GM23338 (cell line): Measurements from ENCODE around the gene CAPN7. TPM values are rescaled to one million over a fixed set of nuclear protein-coding genes. Genes with fewer than 3 reads are reported as not detected.

Experiments
- ATAC-seq: fragments of 200-7000 bp; cut with Tn5 transposase; 3 replicates; pipeline ENCODE4 v1.9.1; 2020
- DNase-seq: peaks from one replicate; pipeline ENCODE4 v3.0.0-alpha.2; 2015; ENCODE audit warnings: low spot score
- H2AFZ ChIP-seq: fragments of 200-600 bp; sonication (generic); 2 replicates; pipeline ENCODE4 v1.8.0; 2016; ENCODE audit warnings: antibody characterized with exemption, mild to moderate bottlenecking, moderate library complexity
- H3F3A ChIP-seq: fragments of 200-600 bp; sonication (generic); replicated peaks from 2 replicates; pipeline ENCODE4 v1.8.0; 2017; ENCODE audit warnings: antibody characterized with exemption, mixed run types, low read depth
- H3K27ac ChIP-seq: fragments of 200-600 bp; sonication (generic); 2 replicates; pipeline ENCODE4 v1.6.1; 2016; ENCODE audit warnings: low read depth
- H3K27me3 ChIP-seq: fragments of 200-600 bp; sonication (generic); 2 replicates; pipeline ENCODE4 v1.8.0; 2016; ENCODE audit warnings: mild to moderate bottlenecking, mixed run types, moderate library complexity; ENCODE audit not compliant: insufficient read depth
- H3K36me3 ChIP-seq: fragments of 200-600 bp; sonication (generic); 2 replicates; pipeline ENCODE4 v1.8.0; 2016; ENCODE audit warnings: mild to moderate bottlenecking; ENCODE audit not compliant: insufficient read depth
- H3K4me1 ChIP-seq: fragments of 200-600 bp; sonication (generic); 2 replicates; pipeline ENCODE4 v1.8.0; 2016; ENCODE audit warnings: mild to moderate bottlenecking, moderate library complexity; ENCODE audit not compliant: insufficient read depth
- H3K4me2 ChIP-seq: fragments of 200-600 bp; sonication (generic); 2 replicates; pipeline ENCODE4 v1.7.1; 2017; ENCODE audit warnings: mixed run types
- H3K4me3 ChIP-seq: fragments of 200-600 bp; sonication (generic); 2 replicates; pipeline ENCODE4 v1.6.1; 2016; ENCODE audit warnings: mixed run types
- H3K79me2 ChIP-seq: fragments of 200-600 bp; sonication (generic); replicated peaks from 2 replicates; pipeline ENCODE4 v1.8.0; 2017; ENCODE audit warnings: mild to moderate bottlenecking; ENCODE audit not compliant: insufficient read depth
- H3K9me2 ChIP-seq: fragments of 200-600 bp; sonication (generic); 2 replicates; pipeline ENCODE4 v1.8.0; 2017; ENCODE audit not compliant: insufficient read depth
- H4K20me1 ChIP-seq: fragments of 200-600 bp; sonication (generic); replicated peaks from 2 replicates; pipeline ENCODE4 v1.8.0; 2017; ENCODE audit warnings: mild to moderate bottlenecking; ENCODE audit not compliant: insufficient read depth
- H3K27ac Mint-ChIP-seq: 2 replicates; pipeline ENCODE4 v1.8.0; 2020; ENCODE audit warnings: inconsistent platforms, mild to moderate bottlenecking, moderate library complexity, mixed read lengths
- H3K27me3 Mint-ChIP-seq: 3 replicates; pipeline ENCODE4 v1.8.0; 2022; ENCODE audit warnings: low read depth, mild to moderate bottlenecking, moderate library complexity, mixed read lengths, inconsistent platforms; ENCODE audit not compliant: insufficient read depth, poor library complexity
- H3K36me3 Mint-ChIP-seq: 3 replicates; pipeline ENCODE4 v1.8.0; 2021; ENCODE audit warnings: low read depth, mild to moderate bottlenecking, inconsistent platforms, moderate library complexity, mixed read lengths
- H3K4me1 Mint-ChIP-seq: 3 replicates; pipeline ENCODE4 v1.8.0; 2020; ENCODE audit warnings: mild to moderate bottlenecking, inconsistent platforms, mixed read lengths
- H3K4me3 Mint-ChIP-seq: 3 replicates; pipeline ENCODE4 v1.8.0; 2021; ENCODE audit warnings: moderate library complexity, mild to moderate bottlenecking, inconsistent platforms, mixed read lengths
- H3K9me3 Mint-ChIP-seq: 3 replicates; pipeline ENCODE4 v1.8.0; 2020; ENCODE audit warnings: moderate library complexity, mild to moderate bottlenecking, inconsistent platforms, mixed read lengths
- CREB1 ChIP-seq: fragments of 250-450 bp; sonication (Bioruptor Pico); IDR thresholded peaks from 2 replicates; pipeline ENCODE4 v1.5.0; 2020; ENCODE audit warnings: low read depth, mild to moderate bottlenecking, moderate library complexity
- EZH2 ChIP-seq: fragments of 200-600 bp; sonication (generic); IDR thresholded peaks from one replicate; pipeline ENCODE4 v1.8.0; 2017; ENCODE audit warnings: antibody characterized with exemption, mild to moderate bottlenecking, low read depth; ENCODE audit not compliant: unreplicated experiment
- EZH2phosphoT487 ChIP-seq: fragments of 200-600 bp; sonication (generic); IDR thresholded peaks from one replicate; pipeline ENCODE4 v1.8.1; 2018; ENCODE audit warnings: antibody characterized with exemption; ENCODE audit not compliant: unreplicated experiment
- JUNB ChIP-seq: IDR thresholded peaks from one replicate; pipeline ENCODE4 v1.6.1; 2016; ENCODE audit warnings: antibody characterized with exemption; ENCODE audit not compliant: unreplicated experiment
- NANOG ChIP-seq: IDR thresholded peaks from 2 replicates; pipeline ENCODE4 v1.6.1; 2016; ENCODE audit warnings: antibody characterized with exemption, borderline replicate concordance
- POLR2AphosphoS5 ChIP-seq: IDR thresholded peaks from 2 replicates; pipeline ENCODE4 v1.6.1; 2016; ENCODE audit warnings: antibody characterized with exemption, low read depth
- STAT1 ChIP-seq: IDR thresholded peaks from one replicate; pipeline ENCODE4 v1.6.1; 2016; ENCODE audit warnings: antibody characterized with exemption; ENCODE audit not compliant: unreplicated experiment
- polyA plus RNA-seq: library from polyadenylated mRNA; unstranded; fragments of >200 nt; fragmentation: Nextera tagmentation; extraction: Ambion mirVana; gene quantifications from 2 replicates; pipeline ENCODE4 v1.2.1, GENCODE V29; 2016
- total RNA-seq: library from RNA; depleted of rRNA; stranded (reverse); fragments of >200 nt; shearing (Covaris generic); gene quantifications from 2 replicates; pipeline ENCODE4 v1.2.3, GENCODE V29; 2014
- TF ChIP-seq, protein P1 (sequence below): IDR thresholded peaks from one replicate; pipeline ENCODE4 v1.6.1; 2018; ENCODE audit warnings: antibody characterized with exemption; ENCODE audit not compliant: unreplicated experiment
- TF ChIP-seq, protein P2 (sequence below): fragments of 250-450 bp; sonication (Bioruptor Pico); IDR thresholded peaks from 2 replicates; pipeline ENCODE4 v1.5.0; 2020; ENCODE audit warnings: mild to moderate bottlenecking, moderate library complexity

CAPN7 gene
- total and polyA plus RNA-seq, 2 experiments from 2014 or later: 9.9 to 18.1 TPM

DNA sequence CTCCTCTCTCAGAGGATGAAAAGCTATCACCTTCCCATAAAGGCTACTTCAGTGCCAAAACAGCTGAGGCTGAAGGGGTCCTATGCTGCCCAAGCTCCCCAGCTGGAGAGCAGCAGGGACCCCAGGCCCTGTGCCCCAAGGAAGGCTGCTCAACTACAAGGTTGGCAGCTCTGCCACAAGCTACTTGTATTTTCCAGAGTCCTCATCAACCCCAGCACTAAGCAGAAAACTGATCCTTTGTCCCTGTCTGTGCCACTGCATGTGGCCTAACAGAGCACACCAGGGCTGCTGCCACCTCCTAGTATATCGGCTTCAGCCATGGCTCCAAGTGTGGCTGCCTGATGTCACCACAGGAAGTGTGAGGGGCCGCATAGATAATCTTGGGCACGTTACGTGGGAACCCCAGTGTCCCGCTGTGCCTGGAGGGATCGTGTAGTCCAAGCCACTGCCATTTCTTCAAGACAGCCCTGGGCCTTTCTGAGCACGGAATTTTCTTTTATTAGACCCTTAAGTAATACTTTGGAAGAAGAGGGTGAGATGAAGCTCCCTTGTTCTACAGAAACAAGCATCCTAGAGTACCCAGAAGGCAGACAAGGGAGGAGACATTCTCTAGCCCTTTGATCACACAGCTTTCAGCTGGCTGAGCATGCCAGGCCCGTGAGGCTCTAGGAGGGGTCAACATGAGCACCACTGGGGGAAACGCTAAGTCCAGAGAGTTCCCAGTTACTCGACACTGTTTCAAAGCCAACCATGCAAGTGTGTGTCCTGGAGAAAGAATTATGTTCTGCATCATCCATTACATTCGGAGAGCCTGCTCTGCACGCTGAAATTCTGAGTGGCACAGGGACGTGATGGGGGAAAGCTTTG is 60.7 kb downstream of the CAPN7 start (continued):
- TF ChIP-seq STAT1: no peak
- no peak for TF ChIP-seq NANOG
- TF ChIP-seq EZH2: no peak
- no peak for TF ChIP-seq CREB1 (CRISPR knock-in tag)
- TF ChIP-seq POLR2AphosphoS5: no peak
- no peak for TF ChIP-seq EZH2phosphoT487
- TF ChIP-seq, protein P1, sequence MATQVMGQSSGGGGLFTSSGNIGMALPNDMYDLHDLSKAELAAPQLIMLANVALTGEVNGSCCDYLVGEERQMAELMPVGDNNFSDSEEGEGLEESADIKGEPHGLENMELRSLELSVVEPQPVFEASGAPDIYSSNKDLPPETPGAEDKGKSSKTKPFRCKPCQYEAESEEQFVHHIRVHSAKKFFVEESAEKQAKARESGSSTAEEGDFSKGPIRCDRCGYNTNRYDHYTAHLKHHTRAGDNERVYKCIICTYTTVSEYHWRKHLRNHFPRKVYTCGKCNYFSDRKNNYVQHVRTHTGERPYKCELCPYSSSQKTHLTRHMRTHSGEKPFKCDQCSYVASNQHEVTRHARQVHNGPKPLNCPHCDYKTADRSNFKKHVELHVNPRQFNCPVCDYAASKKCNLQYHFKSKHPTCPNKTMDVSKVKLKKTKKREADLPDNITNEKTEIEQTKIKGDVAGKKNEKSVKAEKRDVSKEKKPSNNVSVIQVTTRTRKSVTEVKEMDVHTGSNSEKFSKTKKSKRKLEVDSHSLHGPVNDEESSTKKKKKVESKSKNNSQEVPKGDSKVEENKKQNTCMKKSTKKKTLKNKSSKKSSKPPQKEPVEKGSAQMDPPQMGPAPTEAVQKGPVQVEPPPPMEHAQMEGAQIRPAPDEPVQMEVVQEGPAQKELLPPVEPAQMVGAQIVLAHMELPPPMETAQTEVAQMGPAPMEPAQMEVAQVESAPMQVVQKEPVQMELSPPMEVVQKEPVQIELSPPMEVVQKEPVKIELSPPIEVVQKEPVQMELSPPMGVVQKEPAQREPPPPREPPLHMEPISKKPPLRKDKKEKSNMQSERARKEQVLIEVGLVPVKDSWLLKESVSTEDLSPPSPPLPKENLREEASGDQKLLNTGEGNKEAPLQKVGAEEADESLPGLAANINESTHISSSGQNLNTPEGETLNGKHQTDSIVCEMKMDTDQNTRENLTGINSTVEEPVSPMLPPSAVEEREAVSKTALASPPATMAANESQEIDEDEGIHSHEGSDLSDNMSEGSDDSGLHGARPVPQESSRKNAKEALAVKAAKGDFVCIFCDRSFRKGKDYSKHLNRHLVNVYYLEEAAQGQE: no peak
- TF ChIP-seq JUNB: no peak

DNA sequence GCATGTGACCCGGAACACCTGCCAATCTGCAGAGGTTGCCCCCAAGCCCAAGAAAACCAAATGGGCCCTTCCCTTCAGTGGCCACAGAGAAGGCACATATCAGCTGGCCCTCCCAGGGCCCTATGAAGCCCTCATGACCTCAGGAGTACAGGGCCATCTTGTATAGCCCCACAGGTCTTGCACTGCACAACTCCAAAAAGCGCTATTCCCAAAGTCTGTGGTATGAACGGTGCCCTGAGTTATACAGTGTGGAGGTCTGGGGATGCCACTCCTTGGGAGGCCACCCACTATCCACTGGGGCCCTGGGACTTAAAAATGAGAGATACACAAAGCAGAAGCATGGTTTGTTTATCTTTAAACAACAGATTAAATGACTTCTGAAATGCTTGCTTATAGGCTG is 61.5 kb downstream of the CAPN7 start:
- ATAC-seq: no peak
- no peaks in the 10 kb centered on the region for H4K20me1 ChIP-seq
- H3K9me3 Mint-ChIP-seq: no peaks in the 10 kb centered on the region
- H3K4me1 Mint-ChIP-seq: no peaks in the 10 kb centered on the region
- no peak overlapping the region for H3K4me2 ChIP-seq
- H3K27ac ChIP-seq: no peak overlapping the region
- no peak overlapping the region for H3K4me3 Mint-ChIP-seq
- H3K79me2 ChIP-seq: no peaks in the 10 kb centered on the region; the same call in 1 of the 2 replicates
- peaks cover 3% of the 10 kb centered on the region for H3K27me3 Mint-ChIP-seq
- no peak for DNase-seq
- no peaks in the 10 kb centered on the region for H3F3A ChIP-seq
- H3K27me3 ChIP-seq: no peaks in the 10 kb centered on the region
- H3K36me3 ChIP-seq: no peaks in the 10 kb centered on the region
- TF ChIP-seq, protein P2, sequence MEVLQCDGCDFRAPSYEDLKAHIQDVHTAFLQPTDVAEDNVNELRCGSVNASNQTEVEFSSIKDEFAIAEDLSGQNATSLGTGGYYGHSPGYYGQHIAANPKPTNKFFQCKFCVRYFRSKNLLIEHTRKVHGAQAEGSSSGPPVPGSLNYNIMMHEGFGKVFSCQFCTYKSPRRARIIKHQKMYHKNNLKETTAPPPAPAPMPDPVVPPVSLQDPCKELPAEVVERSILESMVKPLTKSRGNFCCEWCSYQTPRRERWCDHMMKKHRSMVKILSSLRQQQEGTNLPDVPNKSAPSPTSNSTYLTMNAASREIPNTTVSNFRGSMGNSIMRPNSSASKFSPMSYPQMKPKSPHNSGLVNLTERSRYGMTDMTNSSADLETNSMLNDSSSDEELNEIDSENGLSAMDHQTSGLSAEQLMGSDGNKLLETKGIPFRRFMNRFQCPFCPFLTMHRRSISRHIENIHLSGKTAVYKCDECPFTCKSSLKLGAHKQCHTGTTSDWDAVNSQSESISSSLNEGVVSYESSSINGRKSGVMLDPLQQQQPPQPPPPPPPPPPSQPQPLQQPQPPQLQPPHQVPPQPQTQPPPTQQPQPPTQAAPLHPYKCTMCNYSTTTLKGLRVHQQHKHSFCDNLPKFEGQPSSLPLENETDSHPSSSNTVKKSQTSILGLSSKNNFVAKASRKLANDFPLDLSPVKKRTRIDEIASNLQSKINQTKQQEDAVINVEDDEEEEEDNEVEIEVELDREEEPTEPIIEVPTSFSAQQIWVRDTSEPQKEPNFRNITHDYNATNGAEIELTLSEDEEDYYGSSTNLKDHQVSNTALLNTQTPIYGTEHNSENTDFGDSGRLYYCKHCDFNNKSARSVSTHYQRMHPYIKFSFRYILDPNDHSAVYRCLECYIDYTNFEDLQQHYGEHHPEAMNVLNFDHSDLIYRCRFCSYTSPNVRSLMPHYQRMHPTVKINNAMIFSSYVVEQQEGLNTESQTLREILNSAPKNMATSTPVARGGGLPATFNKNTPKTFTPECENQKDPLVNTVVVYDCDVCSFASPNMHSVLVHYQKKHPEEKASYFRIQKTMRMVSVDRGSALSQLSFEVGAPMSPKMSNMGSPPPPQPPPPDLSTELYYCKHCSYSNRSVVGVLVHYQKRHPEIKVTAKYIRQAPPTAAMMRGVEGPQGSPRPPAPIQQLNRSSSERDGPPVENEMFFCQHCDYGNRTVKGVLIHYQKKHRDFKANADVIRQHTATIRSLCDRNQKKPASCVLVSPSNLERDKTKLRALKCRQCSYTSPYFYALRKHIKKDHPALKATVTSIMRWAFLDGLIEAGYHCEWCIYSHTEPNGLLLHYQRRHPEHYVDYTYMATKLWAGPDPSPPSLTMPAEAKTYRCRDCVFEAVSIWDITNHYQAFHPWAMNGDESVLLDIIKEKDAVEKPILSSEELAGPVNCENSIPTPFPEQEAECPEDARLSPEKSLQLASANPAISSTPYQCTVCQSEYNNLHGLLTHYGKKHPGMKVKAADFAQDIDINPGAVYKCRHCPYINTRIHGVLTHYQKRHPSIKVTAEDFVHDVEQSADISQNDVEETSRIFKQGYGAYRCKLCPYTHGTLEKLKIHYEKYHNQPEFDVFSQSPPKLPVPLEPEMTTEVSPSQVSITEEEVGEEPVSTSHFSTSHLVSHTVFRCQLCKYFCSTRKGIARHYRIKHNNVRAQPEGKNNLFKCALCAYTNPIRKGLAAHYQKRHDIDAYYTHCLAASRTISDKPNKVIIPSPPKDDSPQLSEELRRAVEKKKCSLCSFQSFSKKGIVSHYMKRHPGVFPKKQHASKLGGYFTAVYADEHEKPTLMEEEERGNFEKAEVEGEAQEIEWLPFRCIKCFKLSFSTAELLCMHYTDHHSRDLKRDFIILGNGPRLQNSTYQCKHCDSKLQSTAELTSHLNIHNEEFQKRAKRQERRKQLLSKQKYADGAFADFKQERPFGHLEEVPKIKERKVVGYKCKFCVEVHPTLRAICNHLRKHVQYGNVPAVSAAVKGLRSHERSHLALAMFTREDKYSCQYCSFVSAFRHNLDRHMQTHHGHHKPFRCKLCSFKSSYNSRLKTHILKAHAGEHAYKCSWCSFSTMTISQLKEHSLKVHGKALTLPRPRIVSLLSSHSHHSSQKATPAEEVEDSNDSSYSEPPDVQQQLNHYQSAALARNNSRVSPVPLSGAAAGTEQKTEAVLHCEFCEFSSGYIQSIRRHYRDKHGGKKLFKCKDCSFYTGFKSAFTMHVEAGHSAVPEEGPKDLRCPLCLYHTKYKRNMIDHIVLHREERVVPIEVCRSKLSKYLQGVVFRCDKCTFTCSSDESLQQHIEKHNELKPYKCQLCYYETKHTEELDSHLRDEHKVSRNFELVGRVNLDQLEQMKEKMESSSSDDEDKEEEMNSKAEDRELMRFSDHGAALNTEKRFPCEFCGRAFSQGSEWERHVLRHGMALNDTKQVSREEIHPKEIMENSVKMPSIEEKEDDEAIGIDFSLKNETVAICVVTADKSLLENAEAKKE (CRISPR knock-in tag): no peak
- no peak for TF ChIP-seq POLR2AphosphoS5
- no peak for TF ChIP-seq NANOG
- TF ChIP-seq STAT1: no peak
- no peak for TF ChIP-seq JUNB
- no peaks in the 10 kb centered on the region for H3K4me1 ChIP-seq
- no peak overlapping the region for H3K27ac Mint-ChIP-seq
- no peaks in the 10 kb centered on the region for H3K36me3 Mint-ChIP-seq
- H3K9me2 ChIP-seq: no peaks in the 10 kb centered on the region
- H3K4me3 ChIP-seq: no peak overlapping the region
- no peak overlapping the region for H2AFZ ChIP-seq
